HepG2 (cell line): ENCODE measurements around the gene STARD6. TPM values are rescaled to one million over a fixed set of nuclear protein-coding genes. Genes with fewer than 3 reads are reported as not detected.

Source experiments
- ADNP ChIP-seq: sonication (generic); formaldehyde crosslinking; IDR thresholded peaks from 2 replicates; pipeline ENCODE4 v1.4.0; 2020; ENCODE audit warnings: missing genetic modification reagents
- AKAP8 ChIP-seq: sonication (generic); formaldehyde crosslinking; IDR thresholded peaks from 2 replicates; pipeline ENCODE4 v1.5.1; 2020; ENCODE audit warnings: mild to moderate bottlenecking, missing genetic modification reagents
- CENPX ChIP-seq: sonication (generic); formaldehyde crosslinking; IDR thresholded peaks from 2 replicates; pipeline ENCODE4 v1.9.0; 2021; ENCODE audit warnings: mild to moderate bottlenecking, missing genetic modification reagents, moderate library complexity
- CREBL2 ChIP-seq: sonication (generic); formaldehyde crosslinking; IDR thresholded peaks from 2 replicates; pipeline ENCODE4 v1.8.1; 2023; ENCODE audit warnings: missing genetic modification reagents, mild to moderate bottlenecking, borderline replicate concordance
- CSRNP1 ChIP-seq: sonication (generic); formaldehyde crosslinking; IDR thresholded peaks from 2 replicates; pipeline ENCODE4 v1.8.1; 2023; ENCODE audit warnings: mild to moderate bottlenecking, missing genetic modification reagents
- KLF16 ChIP-seq, 2 experiments: sonication (generic) in 1 of 2; formaldehyde crosslinking in 1 of 2; IDR thresholded peaks; 2 replicates each; pipeline versions ENCODE4 v1.6.1 to v1.8.0; 2016 to 2023; ENCODE audit warnings: missing genetic modification reagents in 2 of 2, missing compliant biosample characterization in 1 of 2
- KMT2B ChIP-seq: IDR thresholded peaks from 2 replicates; pipeline ENCODE4 v1.6.1; 2016; ENCODE audit warnings: missing genetic modification reagents, missing compliant biosample characterization
- MLX ChIP-seq: IDR thresholded peaks from 2 replicates; pipeline ENCODE4 v1.6.1; 2016
- MXD3 ChIP-seq: IDR thresholded peaks from 2 replicates; pipeline ENCODE4 v1.6.1; 2016; ENCODE audit warnings: mild to moderate bottlenecking, missing biosample characterization, missing genetic modification reagents
- NCOA2 ChIP-seq: sonication (generic); formaldehyde crosslinking; IDR thresholded peaks from 2 replicates; pipeline ENCODE4 v1.8.0; 2022; ENCODE audit warnings: inconsistent platforms
- PCBP1 ChIP-seq: fragments of 200-400 bp; formaldehyde crosslinking; IDR thresholded peaks from 2 replicates; pipeline ENCODE4 v1.6.1; 2017; ENCODE audit warnings: mild to moderate bottlenecking, low read depth, low read length, borderline replicate concordance
- POLR2AphosphoS2 ChIP-seq: IDR thresholded peaks from 2 replicates; pipeline ENCODE4 v1.6.1; 2011; ENCODE audit warnings: low read depth, low read length, improper control_type of control experiment
- SMARCC2 ChIP-seq: fragments of 450-650 bp; IDR thresholded peaks from 2 replicates; pipeline ENCODE4 v1.6.1; 2017; ENCODE audit warnings: antibody characterized with exemption, mild to moderate bottlenecking
- SOX5 ChIP-seq: IDR thresholded peaks from 2 replicates; pipeline ENCODE4 v1.6.1; 2016; ENCODE audit warnings: borderline replicate concordance
- THAP11 ChIP-seq: IDR thresholded peaks from 2 replicates; pipeline ENCODE4 v1.6.1; 2016; ENCODE audit warnings: missing biosample characterization, missing genetic modification reagents
- ZFP36L2 ChIP-seq: sonication (generic); formaldehyde crosslinking; IDR thresholded peaks from 2 replicates; pipeline ENCODE4 v1.4.0; 2020; ENCODE audit warnings: missing genetic modification reagents
- ZNF18 ChIP-seq: sonication (generic); formaldehyde crosslinking; IDR thresholded peaks from 2 replicates; pipeline ENCODE4 v1.8.0; 2022; ENCODE audit warnings: mild to moderate bottlenecking, missing genetic modification reagents; ENCODE audit not compliant: insufficient replicate concordance
- ZNF224 ChIP-seq: sonication (generic); formaldehyde crosslinking; IDR thresholded peaks from 2 replicates; pipeline ENCODE4 v1.5.0; 2020; ENCODE audit warnings: mild to moderate bottlenecking, missing genetic modification reagents
- ZNF383 ChIP-seq: sonication (generic); formaldehyde crosslinking; IDR thresholded peaks from 2 replicates; pipeline ENCODE4 v1.4.0; 2020; ENCODE audit warnings: missing genetic modification reagents, mild to moderate bottlenecking, borderline replicate concordance
- ZNF510 ChIP-seq: sonication (generic); formaldehyde crosslinking; IDR thresholded peaks from 2 replicates; pipeline ENCODE4 v1.4.0; 2020; ENCODE audit warnings: low read depth, mild to moderate bottlenecking, missing genetic modification reagents
- ZNF572 ChIP-seq: sonication (generic); formaldehyde crosslinking; IDR thresholded peaks from 2 replicates; pipeline ENCODE4 v1.5.1; 2020; ENCODE audit warnings: mild to moderate bottlenecking, missing genetic modification reagents
- ZNF616 ChIP-seq: sonication (generic); formaldehyde crosslinking; IDR thresholded peaks from 2 replicates; pipeline ENCODE4 v1.5.0; 2020; ENCODE audit warnings: low read depth, mild to moderate bottlenecking, missing genetic modification reagents
- ZNF740 ChIP-seq: sonication (generic); formaldehyde crosslinking; IDR thresholded peaks from 2 replicates; pipeline ENCODE4 v1.4.0; 2020; ENCODE audit warnings: missing genetic modification reagents
- ZNF775 ChIP-seq: sonication (generic); formaldehyde crosslinking; IDR thresholded peaks from 2 replicates; pipeline ENCODE4 v1.4.0; 2020; ENCODE audit warnings: missing genetic modification reagents, mild to moderate bottlenecking, moderate library complexity, borderline replicate concordance
- ZNF83 ChIP-seq: sonication (generic); formaldehyde crosslinking; IDR thresholded peaks from 2 replicates; pipeline ENCODE4 v1.4.0; 2020; ENCODE audit warnings: missing genetic modification reagents, mild to moderate bottlenecking, borderline replicate concordance
- ZSCAN20 ChIP-seq: sonication (generic); formaldehyde crosslinking; IDR thresholded peaks from 2 replicates; pipeline ENCODE4 v1.4.0; 2020; ENCODE audit warnings: missing genetic modification reagents, mild to moderate bottlenecking, borderline replicate concordance
- polyA plus RNA-seq, 8 experiments: library from polyadenylated mRNA; depleted of rRNA in 3 of 8; stranded (reverse) in 7 of 8; unstranded in 1 of 8; fragments of >200 nt; fragmentation: Illumina TruSeq in 4 of 8; extraction: Trizol in 4 of 8; gene quantifications; 2 replicates each; pipeline versions ENCODE4 v1.2.1 to v1.2.3, GENCODE V29; 2011 to 2016; ENCODE audit warnings: low read depth in 4 of 8, missing spikeins in 1 of 8, mixed read lengths in 1 of 8; ENCODE audit not compliant: insufficient read depth in 1 of 8
- total RNA-seq, 5 experiments: library from RNA; depleted of rRNA; stranded (reverse); fragments of >200 nt; fragmentation: Illumina TruSeq; extraction: Trizol; gene quantifications; 2 replicates each; pipeline ENCODE4 v1.2.3, GENCODE V29; 2016; ENCODE audit warnings: low read depth in 1 of 5

Gene STARD6
- total and polyA plus RNA-seq, 2 of the 13 experiments (the other 11 are each of a cell fraction or from before 2014, with no cell fraction given) = not detected

- TF ChIP-seq SOX5 (no peak; the same call in 1 of the 2 replicates), ADNP (CRISPR knock-in tag) (no peak), ZFP36L2 (no peak), AKAP8 (CRISPR knock-in tag) (peak; percentile 45; the same call in 1 of the 2 replicates), SMARCC2 (no peak), PCBP1 (no peak), ZSCAN20 (0 out of 2 replicates have a peak, but pooled peaks have one; percentile 46), NCOA2 (CRISPR knock-in tag) (no peak; the same call in 1 of the 2 replicates), CREBL2 (CRISPR knock-in tag) (no peak), CENPX (CRISPR knock-in tag) (no peak), THAP11 (peak; percentile 76), ZNF510 (CRISPR knock-in tag) (no peak), MLX (no peak), ZNF224 (CRISPR knock-in tag) (no peak), ZNF775 (CRISPR knock-in tag) (no peak), ZNF740 (CRISPR knock-in tag) (0 out of 2 replicates have a peak, but pooled peaks have one; percentile 25), KLF16 (CRISPR knock-in tag; IDR thresholded peaks at IDR 0.05) (peak in 1 of 2 experiments; percentile 79; a peak in 2 of 4 replicates), ZNF18 (CRISPR knock-in tag) (no peak), ZNF83 (CRISPR knock-in tag) (no peak), MXD3 (no peak), KMT2B (CRISPR knock-in tag) (peak; percentile 86), ZNF572 (CRISPR knock-in tag) (no peak), ZNF616 (CRISPR knock-in tag) (no peak), POLR2AphosphoS2 (no peak), ZNF383 (CRISPR knock-in tag) (0 out of 2 replicates have a peak, but pooled peaks have one; percentile 51), CSRNP1 (CRISPR knock-in tag) (peak; percentile 52; the same call in 1 of the 2 replicates)
Measured at GRCh38 chr18:54357660-54358494, at the start of gene STARD6, which contains the start of gene C18orf54 (continued).
